GM18870 (cell line): Measurements from ENCODE around the gene APEH.
"Not testable (repeated sequence)": the region's sequence is repeated elsewhere in the genome, so short reads cannot be mapped to it uniquely, and the experiment has no call there.

Source experiments
- ATAC-seq: cut with Tn5 transposase; IDR thresholded peaks from one replicate; pipeline ENCODE4 v1.9.1; 2021; ENCODE audit warnings: moderate library complexity; ENCODE audit not compliant: unreplicated experiment

APEH gene

DNA sequence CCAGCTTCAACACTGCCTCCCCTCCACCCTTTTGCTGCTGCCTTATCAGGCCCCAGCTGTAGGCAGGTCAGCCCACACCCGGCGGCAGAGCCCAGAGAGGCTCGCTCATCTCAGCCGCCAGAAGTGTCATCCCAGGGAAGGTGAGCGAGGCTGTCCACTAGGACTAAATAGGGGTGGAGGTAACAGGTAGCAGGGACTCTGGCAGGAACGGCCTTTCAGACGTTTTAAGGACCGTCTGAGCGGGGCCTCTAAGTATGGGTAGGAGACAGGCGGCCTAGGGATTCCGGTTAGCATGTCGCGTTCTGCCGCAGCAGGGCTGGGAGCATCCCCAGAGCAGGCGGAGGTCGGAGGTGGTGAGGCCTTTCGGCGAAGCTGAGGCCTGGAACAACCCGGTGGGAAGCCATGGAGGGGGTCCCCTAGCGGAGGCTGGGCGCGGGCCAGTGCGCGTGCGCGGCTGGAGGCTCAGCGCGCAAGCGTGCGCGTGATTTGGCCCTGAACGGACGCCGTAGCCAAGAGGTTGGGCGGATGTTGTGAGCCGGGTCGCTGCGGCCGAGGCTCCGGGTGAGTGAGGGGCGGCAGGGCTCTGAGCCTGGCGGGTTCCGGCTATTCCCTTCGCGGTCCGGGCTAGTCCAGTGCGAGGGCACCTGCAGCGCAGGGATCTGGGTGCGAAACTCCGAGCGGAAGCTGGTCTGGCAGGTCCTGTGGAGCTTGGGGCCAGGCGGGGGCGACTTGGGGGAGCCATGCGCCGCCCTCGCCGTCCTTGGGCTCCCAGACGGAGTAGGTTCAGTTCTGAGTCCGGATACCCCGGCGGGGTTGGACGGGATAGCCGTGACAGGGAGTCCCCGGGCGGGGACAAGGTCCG, 15.1 kb downstream of the APEH start, which contains the start of the genes MST1 and RNF123:
Gene MST1 (minus strand): TSS at position 429 of the 862 bp plus-strand sequence. CDS start 783 bp downstream, outside the sequence.
Gene RNF123 (plus strand): TSS at position 512 of the 862 bp plus-strand sequence. CDS start 1,609 bp downstream, outside the sequence.
- ATAC-seq, result no peak

DNA sequence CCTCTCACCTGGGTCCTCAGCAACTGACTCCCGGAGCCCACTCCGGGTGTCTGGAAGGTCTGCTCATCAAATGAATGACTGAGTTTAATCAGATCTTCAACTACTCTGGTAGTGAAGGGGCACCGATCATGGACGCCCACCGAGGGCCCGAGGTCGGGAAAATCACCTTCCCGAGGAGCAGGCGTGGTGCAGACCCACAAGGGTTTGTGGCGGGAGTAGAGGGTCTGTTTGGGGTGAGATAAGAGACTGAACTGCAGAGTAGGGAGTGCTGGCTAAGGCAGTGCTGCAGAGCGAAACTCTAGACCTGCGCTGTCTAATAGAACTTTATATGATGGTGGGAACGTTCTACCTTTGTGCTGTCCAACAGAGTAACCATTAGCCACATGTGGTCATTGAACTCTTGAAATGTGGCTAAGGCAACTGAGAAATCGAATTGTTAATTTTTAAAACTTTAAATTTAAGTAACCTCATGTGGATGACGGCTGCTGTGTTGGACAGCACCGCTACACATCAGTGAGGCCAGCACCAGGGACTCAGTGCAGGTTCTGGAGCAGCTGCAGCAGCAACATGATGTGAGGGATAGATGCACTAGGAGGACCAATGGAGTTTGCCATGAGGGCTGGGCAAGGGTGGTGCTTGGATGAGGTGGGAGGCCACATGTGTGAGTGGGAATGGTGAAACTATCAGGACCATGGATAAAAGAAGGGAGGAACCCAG, 15.9 kb downstream of the APEH start:
- not testable (repeated sequence) for ATAC-seq

DNA sequence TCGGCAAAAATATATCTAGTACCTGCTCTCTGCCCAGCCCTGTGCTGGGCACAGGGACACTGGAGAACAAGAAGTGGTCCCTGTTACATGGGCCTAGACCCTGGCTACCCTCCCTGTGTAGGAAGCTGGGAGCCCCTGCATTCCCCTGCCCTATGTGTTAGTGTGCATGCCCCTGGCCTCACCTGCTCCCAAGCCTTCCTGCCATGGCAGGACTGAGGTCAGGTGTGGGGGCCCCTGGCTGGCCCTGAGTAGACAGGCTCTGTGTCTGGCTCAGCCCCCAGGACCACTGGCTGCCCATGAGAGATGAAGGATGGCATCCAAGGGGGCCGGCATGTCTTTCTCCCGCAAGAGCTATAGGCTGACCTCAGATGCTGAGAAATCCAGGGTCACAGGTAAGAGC, 16.7 kb downstream of the APEH start:
- ATAC-seq, result not testable (repeated sequence)

DNA sequence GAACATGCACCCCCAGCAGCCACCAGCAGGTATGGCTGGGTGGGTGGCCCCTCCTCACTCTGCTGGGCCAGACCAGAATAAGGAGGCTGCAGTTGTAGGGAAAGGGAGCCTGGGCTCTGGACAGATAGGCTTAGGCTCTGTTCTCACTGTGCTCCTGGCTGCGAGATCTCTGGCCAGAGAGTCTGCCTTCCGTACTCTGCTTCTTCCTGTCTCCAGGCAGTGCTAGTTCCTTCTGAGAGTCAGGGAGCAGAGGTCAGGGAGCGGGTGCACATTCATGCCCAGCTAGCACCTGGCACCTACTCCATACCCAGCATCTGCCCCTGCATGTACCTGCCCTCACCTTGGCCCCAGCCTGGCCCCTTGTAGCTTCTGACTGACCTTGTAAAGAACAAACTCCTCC, 17.3 kb downstream of the APEH start:
- ATAC-seq, result not testable (repeated sequence)

DNA sequence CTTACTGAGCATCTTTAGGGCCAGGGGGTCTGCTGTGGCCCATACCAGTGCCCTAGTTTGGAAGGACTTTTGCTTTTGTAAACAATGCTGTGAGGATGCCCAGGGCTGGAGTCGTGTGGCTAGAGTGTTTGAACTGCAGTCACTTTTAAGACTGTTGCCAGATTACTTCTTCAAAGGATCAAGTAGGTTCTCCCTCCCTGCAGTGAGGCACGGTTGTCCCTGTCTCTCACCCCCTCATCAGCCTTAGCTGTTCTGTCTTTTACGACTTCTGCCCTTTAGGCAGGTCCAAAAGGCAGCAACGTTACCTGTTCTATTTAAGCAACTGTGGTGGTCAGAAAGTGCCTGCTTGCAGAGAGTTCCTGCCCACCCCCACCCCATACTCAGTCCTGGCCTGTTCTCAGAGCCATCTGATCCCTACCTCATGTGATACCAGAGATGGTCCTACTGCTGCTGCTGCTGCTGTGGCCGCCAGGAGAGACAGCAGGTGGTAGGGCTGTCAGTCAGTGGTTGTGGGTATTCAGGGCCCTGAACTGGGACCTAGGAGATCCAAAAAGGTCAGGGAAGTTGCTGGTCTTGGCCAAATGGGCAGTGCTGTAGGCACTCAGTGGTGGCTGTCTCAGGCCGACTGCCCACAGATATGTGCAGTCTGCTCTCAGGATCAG, 20.4 kb downstream of the APEH start:
- ATAC-seq, result not testable (repeated sequence)

DNA sequence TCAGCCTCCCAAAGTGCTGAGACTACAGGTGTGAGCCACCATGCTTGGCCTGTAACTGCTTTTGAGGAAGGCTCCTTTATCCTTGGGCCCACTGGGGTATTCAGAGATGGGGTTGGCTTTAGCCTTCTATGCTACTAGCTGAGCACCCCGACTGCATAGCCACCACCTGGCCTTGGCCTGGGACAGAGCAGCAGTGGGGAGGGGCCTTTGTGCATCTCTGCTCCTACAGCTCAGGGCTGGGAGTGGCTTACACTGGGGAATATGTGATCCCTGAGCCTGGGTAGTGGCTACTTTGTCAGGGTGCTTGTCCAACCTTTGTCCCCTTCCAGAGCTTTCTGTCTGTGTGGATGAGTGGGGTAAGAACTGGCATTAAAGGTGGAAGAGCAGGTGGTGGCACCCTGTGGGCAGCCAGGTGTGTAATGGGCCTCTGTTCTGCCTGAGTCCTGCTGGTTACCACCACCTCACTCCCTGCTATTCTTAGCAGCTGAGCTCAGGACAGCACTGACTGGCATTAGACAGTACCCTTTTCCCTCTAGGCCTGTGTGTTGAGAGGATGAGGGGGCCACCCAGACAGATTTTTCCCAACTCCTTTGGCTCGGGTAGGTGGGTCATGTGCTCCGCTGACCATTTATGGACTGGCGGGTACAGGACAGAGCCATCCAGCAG, 21.3 kb downstream of the APEH start:
- not testable (repeated sequence) for ATAC-seq

DNA sequence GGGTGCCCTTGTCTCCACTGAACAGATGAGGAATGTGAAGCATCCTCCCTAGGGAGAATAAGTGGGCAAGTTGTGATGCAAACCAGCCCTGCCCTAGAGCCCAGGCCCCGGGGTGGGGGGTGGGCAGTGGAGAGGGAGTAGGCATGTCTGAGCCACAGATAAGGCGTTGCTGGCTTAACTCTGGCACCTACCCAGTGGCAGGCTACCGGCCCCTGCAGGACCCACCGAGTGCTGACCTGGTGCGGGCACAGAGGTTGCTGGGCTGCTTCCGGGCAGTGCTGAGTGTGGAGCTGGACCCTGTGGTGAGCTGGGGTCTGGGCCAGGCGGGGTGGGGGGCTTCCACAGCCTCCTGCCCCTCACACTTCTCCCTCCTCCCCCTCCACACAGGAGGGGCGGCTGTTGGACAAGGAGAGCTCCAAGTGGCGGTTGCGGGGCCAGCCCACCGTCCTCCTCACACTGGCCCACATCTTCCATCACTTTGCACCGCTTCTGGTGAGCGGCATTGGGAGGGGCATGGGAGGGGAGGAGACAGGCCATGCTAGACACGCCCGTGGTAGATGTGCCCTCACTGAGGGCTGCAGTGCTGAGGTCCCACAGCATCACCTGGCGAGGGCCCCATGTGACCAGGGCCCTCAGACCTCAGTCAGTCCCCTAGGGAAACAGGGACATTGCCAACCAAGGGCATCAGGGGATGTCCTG, 25.3 kb downstream of the APEH start:
- no peak for ATAC-seq

DNA sequence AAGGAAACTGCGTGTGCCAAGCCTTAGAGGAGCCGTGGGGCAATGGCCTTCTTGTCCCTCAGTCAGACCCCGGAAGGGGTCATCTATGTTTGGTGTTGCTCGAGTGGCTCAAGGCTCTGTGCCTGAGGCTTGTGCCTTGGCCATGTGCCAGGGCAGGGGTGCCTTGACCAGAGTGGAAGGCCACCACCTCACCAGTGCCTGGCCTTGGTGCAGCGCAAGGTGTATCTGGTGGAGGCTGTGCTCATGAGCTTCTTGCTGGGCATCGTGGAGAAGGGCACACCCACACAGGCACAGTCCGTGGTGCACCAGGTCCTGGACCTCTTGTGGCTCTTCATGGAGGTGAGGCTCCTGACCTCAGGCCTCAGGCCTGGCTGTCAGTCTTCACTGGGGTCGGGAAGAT, 25.9 kb downstream of the APEH start:
- no peak for ATAC-seq

DNA sequence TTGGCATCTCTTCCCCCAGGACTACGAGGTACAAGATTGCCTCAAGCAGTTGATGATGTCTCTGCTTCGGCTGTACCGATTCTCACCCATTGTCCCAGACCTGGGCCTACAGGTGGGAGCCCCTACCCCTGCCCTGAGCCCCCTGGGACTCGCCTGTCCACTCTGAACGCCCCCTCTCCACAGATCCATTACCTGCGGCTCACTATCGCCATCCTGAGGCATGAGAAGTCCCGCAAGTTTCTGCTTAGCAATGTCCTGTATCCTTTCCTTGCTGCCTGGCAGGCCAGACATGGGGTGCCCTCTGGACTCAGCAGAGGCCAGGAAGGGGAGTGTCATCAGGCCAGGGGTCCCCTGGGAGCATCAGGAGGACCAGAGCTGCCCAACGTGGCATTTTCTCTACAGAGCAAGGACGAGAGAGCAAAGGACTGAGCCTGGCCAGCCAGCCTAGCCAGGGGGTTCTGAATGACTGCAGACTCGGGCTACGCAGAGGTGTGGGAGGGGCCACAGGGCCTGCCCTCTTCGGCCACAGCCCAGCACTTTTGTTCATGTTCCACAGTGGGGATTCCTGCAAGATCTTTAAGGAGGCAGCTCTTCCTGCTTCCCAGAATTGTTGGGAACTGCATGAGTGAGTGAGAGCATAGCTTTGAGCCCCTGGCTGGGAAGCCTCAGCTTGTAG, 26.4 kb downstream of the APEH start:
- no peak for ATAC-seq

DNA sequence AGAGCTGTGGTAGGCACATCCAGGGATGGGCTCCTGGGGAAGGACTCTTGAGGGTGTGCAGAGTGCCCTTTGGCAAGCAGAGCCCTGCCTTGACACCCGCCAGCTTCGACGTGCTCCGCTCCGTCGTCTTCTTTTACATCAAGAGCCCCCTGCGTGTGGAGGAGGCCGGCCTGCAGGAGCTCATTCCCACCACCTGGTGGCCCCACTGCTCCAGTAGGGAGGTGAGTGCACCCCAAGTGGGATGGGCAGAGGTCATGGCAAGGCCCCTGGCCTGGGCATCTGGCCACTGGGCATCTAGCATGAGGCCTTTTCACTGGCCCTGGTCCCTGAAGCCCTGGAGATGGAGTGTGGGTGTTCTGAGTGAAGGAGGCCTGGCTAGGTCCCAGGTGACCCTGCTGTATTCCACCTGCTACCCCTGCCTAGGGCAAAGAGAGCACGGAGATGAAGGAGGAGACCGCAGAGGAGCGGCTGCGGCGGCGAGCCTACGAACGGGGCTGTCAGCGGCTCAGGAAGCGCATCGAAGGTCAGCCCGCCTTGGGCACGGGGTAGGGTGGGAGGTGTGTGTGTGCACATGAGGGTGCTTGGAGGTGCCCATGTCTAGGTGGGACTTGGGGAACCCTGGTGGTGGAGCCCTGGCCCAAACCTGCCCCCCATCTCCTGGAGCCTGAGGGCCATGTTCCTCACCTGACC, 27.4 kb downstream of the APEH start:
- no peak for ATAC-seq

DNA sequence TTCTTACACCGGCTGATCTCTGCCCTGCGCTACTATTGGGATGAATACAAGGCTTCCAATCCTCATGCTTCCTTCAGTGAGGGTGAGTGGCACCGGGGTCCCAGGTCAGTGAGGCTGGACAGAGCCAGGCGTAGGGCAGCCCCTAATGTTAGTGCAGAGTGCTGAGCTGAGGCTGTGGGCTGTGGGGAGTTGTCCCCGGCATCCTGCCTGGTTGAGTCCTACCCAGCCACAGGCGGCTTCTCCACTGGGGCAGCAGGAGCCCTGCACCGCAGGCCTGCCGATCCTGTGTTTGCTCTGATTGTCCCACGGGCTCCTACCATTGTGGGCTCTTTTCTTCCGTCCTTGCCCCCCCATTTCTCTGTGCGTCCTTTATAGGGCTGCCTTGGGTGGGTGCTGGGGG, 28.5 kb downstream of the APEH start:
- no peak for ATAC-seq

DNA sequence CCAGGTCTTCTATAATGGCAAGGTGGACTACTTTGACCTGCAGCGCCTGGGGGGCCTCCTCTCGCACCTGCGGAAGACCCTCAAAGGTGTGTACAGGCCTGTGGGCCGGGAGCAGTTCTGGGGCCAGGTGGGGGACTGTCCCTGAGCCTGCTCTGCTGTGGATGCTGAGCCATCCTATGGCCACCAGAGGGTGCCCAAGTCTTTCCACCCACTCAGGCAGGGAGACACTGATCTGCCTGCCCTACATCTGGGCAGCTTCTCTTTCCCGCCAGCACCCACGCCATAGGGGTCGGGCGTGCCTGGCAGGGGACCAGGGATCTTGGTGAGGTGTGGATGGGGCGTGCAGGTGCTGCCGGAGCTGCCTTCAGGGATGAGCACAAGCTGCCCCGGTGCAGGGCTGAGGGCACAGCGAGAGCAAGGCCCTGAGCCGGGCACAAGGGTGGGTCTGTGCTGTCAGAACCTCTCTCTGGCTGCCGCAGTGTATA, 29.3 kb downstream of the APEH start:
- ATAC-seq, result no peak

DNA sequence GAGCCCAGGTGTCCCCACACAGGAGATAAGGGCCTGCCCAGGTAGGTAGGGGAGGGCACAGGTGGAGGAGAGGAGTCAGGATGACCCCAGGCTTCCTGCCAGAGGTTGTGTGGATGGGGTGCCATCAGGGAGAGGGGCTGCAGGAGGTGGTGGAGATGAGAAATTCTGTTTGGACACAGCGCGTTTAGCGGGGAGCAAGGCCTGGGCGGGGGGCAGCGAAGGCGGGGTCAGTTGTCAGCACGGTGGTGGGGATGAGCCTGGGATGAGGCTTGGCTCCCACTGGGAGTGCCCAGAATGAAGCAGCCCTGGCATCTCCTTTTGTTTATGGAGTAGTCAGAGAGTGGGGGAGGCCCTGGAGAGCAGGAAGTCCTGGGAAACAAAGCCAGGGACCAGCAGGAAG, 29.8 kb downstream of the APEH start:
- ATAC-seq, result no peak

DNA sequence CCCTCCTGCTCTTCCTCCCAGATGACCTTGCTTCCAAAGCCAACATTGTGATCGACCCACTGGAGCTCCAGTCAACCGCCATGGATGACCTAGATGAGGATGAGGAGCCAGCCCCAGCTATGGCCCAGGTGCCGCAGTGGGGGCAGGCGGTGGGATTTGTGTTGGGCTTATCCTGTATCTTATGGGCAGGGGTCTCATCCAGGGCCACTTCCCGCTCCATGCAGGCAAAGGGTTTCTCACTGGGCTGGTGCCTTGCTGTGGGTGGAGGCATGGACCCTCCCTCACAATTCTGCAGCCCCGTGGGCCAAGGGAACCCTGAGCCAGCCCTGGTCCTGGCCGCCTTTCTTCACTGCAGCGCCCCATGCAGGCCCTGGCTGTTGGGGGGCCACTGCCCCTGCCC, 30.5 kb downstream of the APEH start:
- no peak for ATAC-seq

DNA sequence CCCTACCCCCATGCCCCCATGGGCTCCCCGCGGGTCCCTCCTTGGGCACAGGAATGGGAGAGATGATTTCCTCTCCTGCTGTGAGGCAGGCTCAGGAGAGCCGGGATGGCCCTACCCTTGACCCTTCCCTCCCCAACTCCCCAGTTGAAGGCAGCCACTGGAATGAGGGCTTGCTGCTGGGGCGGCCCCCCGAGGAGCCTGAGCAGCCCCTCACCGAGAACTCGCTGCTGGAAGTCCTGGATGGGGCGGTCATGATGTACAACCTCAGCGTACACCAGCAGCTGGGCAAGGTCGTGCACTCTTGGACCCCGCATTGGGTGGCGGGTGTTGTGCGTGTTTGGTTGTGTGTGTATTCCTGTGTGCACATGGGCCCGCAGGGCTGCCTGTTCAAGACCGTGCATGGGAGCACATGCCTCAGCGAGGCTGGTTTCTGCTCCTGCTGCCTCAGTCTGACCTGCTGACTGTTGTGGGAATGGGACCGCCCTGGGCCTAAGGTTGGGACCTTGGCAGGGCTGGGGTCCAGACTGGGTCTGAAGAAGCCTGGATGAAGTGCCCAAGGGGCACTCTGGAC, 31.3 kb downstream of the APEH start:
- ATAC-seq, result no peak

DNA sequence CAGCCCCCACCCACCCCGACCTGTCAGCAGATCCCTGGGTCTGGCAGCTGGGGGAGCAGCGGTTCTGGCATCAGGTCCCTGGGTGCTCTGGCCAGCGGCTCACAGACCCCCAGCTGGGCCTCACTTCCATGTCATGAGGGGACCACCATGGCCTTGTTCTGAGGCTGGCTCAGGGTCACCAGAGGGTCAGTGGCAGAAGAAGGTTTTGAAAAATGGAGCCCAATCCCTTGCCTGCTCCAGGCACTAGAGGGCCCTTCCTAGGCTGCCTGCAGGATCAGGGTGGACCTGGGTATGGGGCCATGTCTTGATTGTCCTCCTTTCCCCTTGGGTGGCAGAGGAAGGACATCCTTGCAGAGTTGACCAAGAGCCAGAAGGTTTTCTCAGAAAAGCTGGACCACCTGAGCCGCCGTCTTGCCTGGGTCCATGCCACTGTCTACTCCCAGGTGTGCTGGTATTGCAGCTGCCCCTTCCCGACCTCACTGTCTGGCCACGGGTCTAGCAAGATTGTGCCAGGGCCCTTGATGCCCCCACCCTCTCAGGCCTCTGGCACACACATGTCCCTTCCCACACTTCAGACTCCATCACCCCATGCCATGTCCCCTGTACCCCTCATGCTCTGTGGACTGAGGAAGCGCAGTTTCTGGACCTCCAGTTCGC, 32.4 kb downstream of the APEH start:
- ATAC-seq, result no peak

DNA sequence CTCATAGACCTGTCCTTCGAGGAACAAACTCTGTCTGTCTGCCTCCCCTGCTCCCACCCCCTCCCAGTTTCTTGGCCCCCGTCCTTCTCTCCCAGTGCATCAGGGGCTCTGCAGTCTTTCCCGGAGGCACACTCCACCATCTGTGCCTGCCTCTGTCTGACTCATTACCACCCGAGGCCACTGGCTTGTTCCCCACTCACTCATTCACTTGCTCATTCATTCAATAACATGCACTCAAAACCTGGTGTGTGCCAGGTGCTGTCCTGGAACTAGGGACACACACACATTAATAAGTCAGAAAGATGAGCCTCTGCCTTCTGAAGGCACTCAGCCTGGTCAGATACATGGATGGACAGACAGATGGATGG, 32.9 kb downstream of the APEH start:
- ATAC-seq, result no peak

DNA sequence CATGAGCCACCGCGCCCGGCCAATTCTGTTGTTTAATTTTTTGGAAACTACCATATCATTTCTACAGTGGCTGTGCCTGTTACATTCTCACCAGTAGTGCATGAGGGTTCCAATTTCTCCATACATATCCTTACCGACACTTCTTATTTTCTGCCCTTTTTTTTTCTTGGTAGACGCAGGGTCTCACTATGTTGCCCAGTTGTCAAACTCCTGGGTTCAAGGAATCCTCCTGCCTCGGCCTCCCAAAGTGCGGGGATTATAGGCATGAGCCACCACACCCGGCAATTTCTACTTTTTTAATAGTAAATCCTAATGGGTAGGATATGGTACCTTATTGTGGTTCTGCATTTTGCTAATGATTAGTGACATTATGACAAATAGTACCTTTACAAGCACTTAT, 35.7 kb downstream of the APEH start:
- ATAC-seq, result no peak
